Right ventricle myocardium superior (tissue), 1 donor: ENCODE measurements around the gene SRF. TPM values are rescaled to one million over a fixed set of nuclear protein-coding genes. Genes with fewer than 3 reads are reported as not detected.

Experiments used
- ATAC-seq: fragments of 200-7000 bp; cut with Tn5 transposase; one replicate; pipeline ENCODE4 v1.9.1; 2020; ENCODE audit warnings: mild to moderate bottlenecking; ENCODE audit not compliant: poor library complexity
- DNase-seq: peaks from one replicate; pipeline ENCODE4 v3.0.0-alpha.2; 2020
- intact Hi-C: fragments of 100-400 bp; cut with DNase I; formaldehyde crosslinking; loops from one replicate; pipeline ENCODE4 v1.11.2; 2022
- total RNA-seq: library from RNA; stranded (reverse); fragmentation: NEBNext Ultra II Directional; extraction: Animal tissue kit (Norgen Biotek cat#: 25700); gene quantifications from one replicate; pipeline ENCODE4 v1.2.1, GENCODE V29; 2021
- donor health status: DM: no; HTN: yes; CAD: no; lungs with severe emphysema.

SRF gene
- total RNA-seq, 1 donor from 2014 or later = 65.3 TPM

DNA sequence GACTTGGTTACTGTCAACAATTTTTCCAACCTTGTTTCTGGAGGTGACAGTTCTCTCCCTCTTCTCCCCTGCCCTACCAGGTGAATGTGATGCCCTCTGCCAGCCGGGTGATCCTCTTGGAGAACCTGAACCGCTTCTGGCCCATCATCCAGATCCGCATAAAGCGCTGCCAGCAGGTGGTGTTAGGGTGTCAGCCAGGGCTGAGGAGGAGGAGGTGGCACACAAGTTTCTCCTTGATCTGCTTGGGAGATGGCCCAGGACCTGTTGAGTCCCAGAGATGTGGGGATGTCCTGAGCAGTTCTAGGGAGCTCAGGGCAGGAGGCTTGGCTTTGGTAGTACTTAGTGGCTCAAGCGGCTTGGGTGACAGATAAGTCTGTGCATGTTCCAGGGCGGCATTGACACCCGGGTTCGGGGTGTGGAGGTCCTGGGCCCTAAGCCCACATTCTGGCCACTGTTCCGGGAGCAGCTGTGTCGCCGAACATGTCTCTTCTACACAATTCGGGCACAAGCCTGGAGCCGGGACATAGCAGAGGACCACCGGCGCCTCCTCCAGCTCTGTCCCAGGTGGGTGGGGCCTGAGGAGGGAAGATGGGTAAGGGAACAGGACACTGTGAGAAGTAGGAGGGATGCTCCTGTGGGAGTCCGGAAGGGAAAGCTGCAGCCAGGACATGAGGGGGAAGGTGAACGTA is 32.1 kb downstream of the SRF start:
- intact Hi-C loops = no loop called here
- ATAC-seq = no peak
- no peak for DNase-seq

DNA sequence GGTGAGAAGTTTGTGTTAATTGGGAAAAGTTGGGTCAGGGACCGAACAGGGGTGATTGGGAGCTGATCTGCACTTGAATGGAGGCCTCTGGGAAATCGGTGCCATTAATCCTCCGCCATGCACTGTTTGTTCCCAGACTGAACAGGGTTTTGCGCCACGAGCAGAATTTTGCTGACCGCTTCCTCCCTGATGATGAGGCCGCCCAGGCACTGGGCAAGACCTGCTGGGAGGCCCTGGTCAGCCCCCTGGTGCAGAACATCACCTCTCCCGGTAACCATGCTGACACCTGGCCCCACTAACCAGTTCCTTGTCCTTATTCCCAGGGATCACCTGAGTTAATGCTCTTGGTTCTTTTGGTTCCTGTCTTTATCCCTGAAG is 32.6 kb downstream of the SRF start:
- no peak for DNase-seq
- no peak for ATAC-seq
- intact Hi-C loops = no loop called here

DNA sequence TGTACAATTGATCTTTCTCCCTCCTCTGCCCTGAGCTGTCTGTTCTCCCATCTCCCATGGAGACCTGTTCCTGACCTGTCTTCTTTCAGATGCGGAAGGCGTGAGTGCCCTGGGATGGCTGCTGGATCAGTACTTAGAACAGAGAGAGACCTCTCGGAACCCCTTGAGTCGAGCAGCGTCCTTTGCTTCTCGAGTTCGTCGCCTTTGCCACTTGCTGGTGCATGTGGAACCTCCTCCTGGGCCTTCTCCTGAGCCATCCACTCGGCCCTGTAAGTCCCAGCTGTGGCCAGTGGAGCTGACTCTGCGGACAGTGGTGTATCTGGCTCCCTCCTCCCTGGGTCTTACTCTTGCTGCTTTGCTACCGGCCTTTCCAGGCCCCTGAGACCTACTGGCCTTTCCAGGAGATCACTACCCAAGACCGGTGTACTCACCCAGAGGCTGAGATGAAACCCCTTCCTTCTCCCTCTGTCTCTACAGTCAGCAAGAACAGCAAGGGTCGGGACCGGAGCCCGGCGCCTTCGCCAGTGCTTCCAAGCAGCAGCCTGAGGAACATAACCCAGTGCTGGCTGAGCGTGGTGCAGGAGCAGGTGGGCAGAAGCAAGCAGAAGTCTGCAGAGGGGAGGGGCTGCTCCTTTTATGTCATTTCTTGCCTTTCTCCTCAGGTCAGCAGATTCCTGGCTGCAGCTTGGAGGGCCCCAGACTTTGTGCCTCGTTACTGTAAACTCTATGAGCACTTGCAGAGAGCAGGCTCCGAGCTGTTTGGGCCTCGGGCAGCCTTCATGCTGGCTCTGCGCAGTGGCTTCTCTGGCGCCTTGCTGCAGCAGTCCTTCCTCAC is 33.4 kb downstream of the SRF start:
- no peak for ATAC-seq
- intact Hi-C loops = no loop called here

DNA sequence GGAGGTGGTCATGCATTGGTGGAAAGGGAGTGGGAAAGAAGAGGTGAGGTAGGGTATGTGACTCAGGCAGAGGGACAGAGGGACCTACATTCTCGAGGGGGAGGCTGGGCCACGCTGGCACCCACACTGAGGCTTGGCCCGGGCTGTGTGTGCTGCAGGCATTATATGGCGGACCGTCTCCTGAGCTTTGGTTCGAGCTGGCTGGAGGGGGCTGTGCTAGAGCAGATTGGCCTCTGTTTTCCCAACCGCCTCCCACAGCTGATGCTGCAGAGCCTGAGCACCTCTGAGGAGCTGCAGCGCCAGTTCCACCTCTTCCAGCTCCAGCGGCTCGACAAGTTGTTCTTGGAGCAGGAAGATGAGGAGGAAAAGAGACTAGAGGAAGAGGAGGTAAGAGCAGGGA is 34.8 kb downstream of the SRF start:
- intact Hi-C loops = no loop called here
- DNase-seq = no peak
- no peak for ATAC-seq

More for the DNA sequence above, 33.4 kb downstream of the SRF start:
- no peak for DNase-seq

DNA sequence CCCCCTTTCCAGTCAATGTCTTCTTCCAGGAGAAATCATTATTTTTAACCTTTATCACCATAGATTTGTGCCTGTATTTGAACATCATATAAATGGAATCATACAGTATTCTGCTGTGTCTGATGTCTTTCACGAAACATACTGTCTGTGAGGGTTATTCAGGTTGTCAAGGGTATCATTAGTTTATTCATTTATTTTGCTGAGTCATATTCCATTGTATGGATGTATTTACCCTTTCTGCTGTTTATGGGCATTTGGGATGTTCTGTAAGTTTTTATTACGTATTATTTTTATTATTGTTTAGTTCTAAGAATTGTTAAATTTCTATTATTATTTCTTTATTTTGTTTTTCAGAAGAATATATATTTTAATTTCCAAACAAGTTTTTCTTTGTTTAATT is 36.2 kb downstream of the SRF start:
- DNase-seq = no peak
- ATAC-seq = no peak
- intact Hi-C loops = no loop called here

DNA sequence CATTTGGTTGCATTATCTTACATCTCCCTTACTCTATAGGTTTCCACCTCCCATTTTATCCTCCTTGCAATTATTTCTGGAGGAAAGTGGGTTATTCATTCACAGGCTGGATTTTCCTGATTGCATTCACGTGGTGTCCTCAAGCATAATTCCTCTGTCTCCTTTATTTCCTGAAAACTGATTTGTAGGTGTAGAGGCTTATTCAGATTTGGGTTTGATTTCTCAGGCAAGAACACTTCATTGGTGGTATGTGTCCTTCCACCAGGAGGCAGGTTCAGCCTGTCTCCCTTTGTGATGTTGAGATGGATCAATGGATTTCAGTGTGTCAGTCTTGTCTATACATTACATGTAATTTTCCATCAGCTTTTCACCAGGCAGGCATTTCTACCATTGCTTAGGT is 40.9 kb downstream of the SRF start:
- ATAC-seq (no peak), DNase-seq (no peak)
- intact Hi-C loops = no loop called here

DNA sequence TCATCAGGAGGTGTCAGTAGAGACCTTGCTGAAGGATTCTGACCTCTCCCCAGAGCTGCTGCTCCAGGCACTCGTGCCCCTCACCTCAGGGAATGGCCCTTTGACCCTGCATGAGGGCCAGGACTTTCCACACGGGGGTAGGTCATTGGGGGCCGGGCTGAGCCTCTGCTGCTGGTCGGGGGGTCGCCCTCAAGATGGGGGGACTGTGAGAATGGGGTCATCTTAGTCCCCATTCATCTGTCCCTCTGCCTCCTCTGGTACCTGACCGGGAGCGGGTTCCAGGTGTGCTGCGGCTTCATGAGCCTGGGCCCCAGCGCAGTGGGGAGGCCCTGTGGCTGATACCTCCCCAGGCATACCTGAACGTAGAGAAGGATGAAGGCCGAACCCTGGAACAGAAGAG is 42.4 kb downstream of the SRF start:
- intact Hi-C loops = no loop called here
- ATAC-seq (no peak), DNase-seq (no peak)

DNA sequence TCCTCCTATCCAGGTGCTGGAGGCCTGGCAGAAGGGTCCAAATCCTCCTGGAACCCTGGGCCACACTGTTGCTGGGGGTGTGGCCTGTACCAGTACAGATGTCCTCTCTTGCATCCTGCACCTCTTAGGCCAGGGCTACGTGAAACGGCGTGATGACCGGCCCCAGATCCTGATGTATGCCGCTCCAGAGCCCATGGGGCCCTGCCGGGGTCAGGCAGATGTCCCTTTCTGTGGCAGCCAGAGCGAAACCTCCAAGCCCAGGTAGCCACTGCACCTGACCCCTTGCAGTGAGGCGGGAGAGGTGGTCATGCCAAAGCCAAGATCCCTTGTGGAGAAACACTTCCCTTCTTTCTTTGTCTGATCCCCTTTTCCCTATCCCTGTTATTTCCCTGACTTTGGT is 44.0 kb downstream of the SRF start:
- no peak for ATAC-seq
- DNase-seq = no peak

DNA sequence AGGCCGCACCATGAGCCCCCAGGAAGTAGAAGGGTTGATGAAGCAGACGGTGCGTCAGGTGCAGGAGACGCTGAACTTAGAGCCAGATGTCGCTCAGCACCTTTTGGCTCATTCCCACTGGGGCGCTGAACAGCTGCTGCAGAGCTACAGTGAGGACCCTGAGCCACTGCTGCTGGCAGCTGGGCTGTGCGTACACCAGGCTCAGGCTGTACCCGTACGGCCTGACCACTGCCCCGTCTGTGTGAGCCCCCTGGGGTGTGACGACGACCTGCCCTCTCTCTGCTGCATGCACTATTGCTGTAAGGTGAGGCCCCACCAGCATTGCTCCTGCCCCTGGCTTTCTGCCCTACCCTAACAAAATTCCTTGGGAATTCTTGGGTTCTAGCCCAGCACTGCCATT is 45.1 kb downstream of the SRF start:
- intact Hi-C loops = no loop called here
- no peak for ATAC-seq
- DNase-seq = no peak

More for the DNA sequence above, 44.0 kb downstream of the SRF start:
- intact Hi-C loops = no loop called here

DNA sequence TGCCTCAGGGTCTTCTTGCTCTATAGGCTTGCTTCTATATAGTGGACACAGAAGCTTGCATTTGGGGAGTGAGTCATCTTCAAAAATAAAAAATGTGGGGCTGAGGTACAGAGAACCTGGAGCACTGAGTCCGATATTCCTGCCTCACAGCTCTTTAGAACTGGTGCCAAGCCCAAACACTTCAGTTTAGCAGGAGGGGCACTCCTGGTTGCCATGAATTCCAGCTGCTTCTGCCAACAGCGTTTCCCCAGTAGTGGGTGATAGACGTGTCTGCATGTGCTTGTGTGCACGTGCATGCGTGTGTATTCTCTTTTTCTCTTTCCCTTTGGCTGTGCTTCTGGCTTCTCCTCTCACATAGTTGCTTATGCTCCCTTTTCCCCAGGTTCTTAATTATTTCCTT is 46.3 kb downstream of the SRF start:
- peak; percentile 49 for ATAC-seq
- intact Hi-C loops = no loop called here
- DNase-seq = no peak

DNA sequence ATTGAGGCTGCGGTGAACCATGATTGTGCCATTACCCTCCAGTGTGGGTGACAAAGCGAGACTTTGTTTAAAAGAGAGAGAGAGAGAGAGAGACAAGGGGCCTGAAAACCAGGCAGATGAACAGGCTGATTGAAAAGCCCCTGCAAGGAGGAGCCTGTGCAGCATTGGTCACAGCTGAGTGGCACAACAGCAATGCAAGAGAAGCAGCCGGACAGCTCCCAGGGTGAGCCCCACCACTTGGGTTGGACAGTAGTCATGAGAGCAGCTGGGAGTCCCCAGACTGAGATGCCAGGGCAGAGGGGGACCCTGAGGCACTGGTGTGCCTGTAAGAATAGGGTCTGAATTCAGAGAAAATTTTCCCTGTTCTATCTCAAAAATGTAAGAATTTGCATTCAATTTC is 48.0 kb downstream of the SRF start:
- ATAC-seq (no peak), DNase-seq (no peak)
- intact Hi-C loops = no loop called here

DNA sequence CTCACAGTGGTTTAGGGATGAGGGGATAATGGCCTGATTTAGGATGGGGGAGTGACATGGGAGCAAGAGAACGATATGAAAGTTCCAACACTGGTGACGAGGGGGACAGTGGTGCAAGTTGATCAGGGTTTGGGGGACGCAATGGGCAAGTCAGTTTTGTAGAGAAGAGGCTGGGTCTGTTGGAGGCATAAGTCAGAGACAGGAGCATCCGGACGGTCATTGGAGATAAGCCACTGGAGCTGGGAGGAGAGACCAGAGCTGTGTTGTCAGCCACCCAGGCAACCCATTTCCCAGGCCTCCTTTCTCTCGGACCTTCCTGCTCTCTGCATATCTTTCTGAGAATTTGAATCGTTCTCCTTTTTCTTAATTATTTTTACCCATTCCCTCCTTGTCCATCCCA is 48.7 kb downstream of the SRF start:
- no peak for ATAC-seq
- DNase-seq = no peak
- intact Hi-C loops = no loop called here

DNA sequence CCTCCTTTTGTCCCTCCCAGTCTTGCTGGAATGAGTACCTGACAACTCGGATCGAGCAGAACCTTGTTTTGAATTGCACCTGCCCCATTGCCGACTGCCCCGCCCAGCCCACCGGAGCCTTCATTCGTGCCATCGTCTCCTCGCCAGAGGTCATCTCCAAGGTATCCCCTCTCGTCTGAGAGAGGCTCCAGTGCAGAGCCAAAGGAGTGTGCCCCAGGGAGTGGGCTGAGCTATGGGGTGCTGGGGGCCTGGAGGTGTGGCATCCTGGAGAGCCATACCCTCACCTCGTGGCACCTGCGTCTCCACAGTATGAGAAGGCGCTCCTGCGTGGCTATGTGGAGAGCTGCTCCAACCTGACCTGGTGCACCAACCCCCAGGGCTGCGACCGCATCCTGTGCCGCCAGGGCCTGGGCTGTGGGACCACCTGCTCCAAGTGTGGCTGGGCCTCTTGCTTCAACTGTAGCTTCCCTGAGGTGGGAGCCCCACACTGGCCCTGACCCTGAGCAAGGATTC is 49.4 kb downstream of the SRF start:
- no peak for ATAC-seq
- intact Hi-C loops = no loop called here
- no peak for DNase-seq

DNA sequence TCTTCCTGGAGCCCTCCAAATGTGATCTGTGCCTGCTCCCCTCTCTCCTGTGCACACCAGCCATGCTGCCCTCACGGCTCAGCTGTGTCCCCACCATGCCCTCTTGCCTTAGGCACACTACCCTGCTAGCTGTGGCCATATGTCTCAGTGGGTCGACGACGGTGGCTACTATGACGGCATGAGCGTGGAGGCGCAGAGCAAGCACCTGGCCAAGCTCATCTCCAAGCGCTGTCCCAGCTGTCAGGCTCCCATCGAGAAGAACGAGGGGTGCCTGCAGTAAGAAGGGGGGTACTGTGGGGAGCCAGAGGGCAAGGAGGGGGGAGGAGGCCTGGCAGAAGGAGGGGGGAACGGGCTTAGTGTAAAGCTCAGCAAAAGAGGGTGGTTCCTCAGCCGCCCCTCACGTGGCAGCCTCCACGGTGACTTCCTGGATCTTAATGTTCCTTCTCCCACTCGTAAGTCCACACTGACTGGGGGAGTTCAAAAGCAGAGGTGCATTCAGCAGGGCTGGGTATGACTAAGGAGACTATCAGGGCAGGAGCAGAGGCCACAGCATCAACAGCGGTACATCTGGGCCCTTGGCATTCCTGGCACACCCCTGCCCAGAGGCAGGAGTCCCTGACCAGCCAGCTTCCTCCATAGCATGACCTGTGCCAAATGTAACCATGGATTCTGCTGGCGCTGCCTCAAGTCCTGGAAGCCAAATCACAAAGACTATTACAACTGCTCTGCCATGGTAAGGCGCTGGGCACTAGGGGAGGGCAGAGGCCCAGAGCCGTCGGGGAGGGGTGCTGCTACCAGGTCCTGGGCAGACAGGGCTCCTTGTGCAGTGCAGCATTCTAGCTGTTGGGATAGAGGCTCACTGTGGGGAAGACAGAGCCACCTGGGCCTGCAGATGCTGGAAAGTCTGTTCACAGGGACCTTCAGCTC is 50.2 kb downstream of the SRF start:
- intact Hi-C loops = no loop called here
- DNase-seq = no peak
- ATAC-seq = peak; percentile 21

DNA sequence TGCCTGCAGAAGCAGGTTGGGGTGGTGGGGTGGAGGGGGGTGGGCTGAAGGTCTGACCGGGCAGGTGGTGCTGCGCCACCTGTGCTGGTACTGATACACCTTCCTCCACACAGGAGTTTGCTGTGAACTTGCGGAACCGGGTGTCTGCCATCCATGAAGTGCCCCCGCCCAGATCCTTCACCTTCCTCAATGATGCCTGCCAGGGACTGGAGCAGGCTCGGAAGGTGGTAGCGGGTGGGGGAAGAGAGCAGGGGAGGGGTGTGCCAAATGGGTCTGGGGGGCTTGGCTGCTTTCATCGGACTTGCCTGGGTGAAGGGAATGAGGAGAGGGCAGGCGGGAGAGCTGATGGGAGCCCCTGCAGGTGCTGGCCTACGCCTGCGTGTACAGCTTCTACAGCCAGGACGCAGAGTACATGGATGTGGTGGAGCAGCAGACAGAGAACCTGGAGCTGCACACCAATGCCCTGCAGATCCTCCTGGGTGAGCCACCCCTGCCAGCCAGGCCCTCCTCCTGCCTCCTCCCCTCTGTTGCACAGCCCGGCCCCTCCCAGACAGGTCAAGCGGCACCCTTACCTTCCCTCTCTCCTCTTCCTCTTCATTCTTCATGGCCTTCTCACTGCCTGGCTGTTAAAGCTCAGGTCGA is 51.5 kb downstream of the SRF start:
- intact Hi-C loops = no loop called here
- DNase-seq (no peak), ATAC-seq (no peak)

DNA sequence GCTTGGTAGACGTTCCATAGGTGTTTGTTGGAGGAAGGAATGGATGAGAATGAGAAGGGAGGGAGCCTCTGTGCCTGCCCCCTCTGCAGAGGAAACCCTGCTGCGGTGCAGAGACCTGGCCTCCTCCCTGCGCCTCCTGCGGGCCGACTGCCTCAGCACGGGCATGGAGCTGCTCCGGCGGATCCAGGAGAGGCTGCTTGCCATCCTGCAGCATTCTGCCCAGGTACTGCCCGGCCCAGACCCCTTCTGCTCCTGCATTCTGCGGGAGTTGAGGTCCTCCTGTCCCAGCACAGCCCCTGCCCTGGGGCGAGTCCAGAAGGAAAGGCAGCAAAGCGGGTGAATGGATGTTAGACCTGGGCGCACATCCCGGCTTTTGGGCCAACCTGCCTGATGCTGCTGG is 52.1 kb downstream of the SRF start:
- intact Hi-C loops = no loop called here
- DNase-seq (no peak), ATAC-seq (no peak)

DNA sequence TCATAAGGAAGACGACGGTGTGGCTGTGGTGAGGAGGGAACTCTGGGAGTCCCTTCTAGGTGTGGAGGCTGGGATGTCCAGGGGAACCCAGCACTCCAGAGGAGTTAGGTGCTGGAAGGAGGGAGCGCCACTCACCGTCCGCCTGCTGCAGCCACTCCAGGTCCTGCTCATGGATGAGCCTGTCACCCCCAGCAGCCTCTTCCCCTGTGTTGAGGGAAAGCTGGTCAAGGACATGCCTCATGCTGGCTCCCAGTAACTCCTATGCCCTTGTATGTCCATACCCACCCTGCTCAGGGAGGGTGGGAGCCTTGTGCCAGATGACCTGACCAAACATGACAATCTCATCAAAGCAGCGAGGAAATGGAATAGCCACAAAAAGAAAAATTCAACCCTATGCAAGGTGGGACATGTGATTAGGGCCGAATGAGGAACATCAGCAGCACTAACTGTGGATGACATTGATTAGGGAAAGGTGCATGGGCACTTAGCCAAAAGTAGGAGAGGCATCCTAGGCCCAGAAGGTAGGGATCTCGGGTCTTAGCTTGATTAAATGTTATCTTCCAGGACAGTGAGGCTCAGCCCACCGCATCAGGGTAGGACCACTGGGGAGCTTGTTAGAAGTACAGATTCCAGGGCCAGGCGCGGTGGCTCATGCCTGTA is 55.3 kb downstream of the SRF start:
- intact Hi-C loops = no loop called here
- ATAC-seq = no peak
- DNase-seq = no peak
